K562 (cell line): ENCODE data around the gene VIT. TPM values are rescaled to one million over a fixed set of nuclear protein-coding genes. Genes with fewer than 3 reads are reported as not detected.
A peak's percentile ranks its signal among the peaks of the same experiment; 100 is the strongest.

Experiments
- ATAC-seq: fragments of 200-7000 bp; cut with Tn5 transposase; 3 replicates; pipeline ENCODE4 v1.9.1; 2020; ENCODE audit warnings: moderate library complexity
- BruUV-seq: library from RNA; stranded (reverse); fragments of 400-500 nt; replicated peaks from 2 replicates; lab custom pipeline; 2021; lab: Mats Ljungman, UMichigan
- CTCF ChIA-PET: fragments of 300-600 bp; formaldehyde crosslinking; extraction: SDS; loops from one replicate; lab custom pipeline; 2021; ENCODE audit warnings: low intra/inter-chr PET ratio; lab: Yijun Ruan, JAX
- POLR2A ChIA-PET: fragments of 300-600, 350-650 bp; sonication (Branson Sonifier 250); formaldehyde crosslinking; extraction: SDS; loops from one replicate; lab custom pipeline; 2021; ENCODE audit warnings: antibody characterized with exemption, inconsistent platforms; lab: Yijun Ruan, JAX
- DNase-seq, 4 experiments: peaks; one replicate each; pipeline versions ENCODE4 v3.0.0 to v3.0.0-alpha.2; 2011 to 2018; ENCODE audit warnings: low spot score in 3 of 4, mixed read lengths in 3 of 4; ENCODE audit errors: extremely low read depth in 1 of 4
- FAIRE-seq: peaks from 2 replicates; lab custom pipeline; 2011; peaks lifted over from hg19 to GRCh38; lab: Jason Lieb, UNC
- H2AFZ ChIP-seq: 2 replicates; pipeline ENCODE4 v1.6.0; 2011; ENCODE audit warnings: low read depth, low read length, control low read depth, inconsistent platforms
- H3K27ac ChIP-seq: fragments of 200-600 bp; 3 replicates; pipeline ENCODE4 v1.8.0; 2011; ENCODE audit warnings: low read depth, mild to moderate bottlenecking, control low read depth, inconsistent platforms, low read length, moderate library complexity, mixed read lengths; ENCODE audit errors: extremely low read depth
- H3K27me3 ChIP-seq, 2 experiments: fragments of 300-600 bp in 1 of 2; 2 replicates in 1 of 2; 3 replicates in 1 of 2; pipeline versions ENCODE4 v1.6.0 to v1.8.0; 2011; ENCODE audit warnings: inconsistent platforms in 2 of 2, low read length in 2 of 2, mild to moderate bottlenecking in 1 of 2, mixed read lengths in 1 of 2, moderate library complexity in 1 of 2; ENCODE audit not compliant: control insufficient read depth in 2 of 2, insufficient read depth in 2 of 2
- H3K36me3 ChIP-seq: fragments of 300-600 bp; 3 replicates; pipeline ENCODE4 v1.8.0; 2011; ENCODE audit warnings: mild to moderate bottlenecking, low read length, inconsistent platforms; ENCODE audit not compliant: control insufficient read depth, insufficient read depth
- H3K4me1 ChIP-seq, 2 experiments: fragments of 200-600 bp in 1 of 2; replicated peaks in 1 of 2; 2 replicates in 1 of 2; 3 replicates in 1 of 2; pipeline versions ENCODE4 v1.5.1 to v1.8.0; 2011; ENCODE audit warnings: inconsistent platforms in 2 of 2, low read length in 2 of 2, mild to moderate bottlenecking in 1 of 2, mixed read lengths in 1 of 2, moderate library complexity in 1 of 2; ENCODE audit not compliant: control insufficient read depth in 2 of 2, insufficient read depth in 2 of 2
- H3K4me2 ChIP-seq: 2 replicates; pipeline ENCODE4 v1.6.1; 2011; ENCODE audit warnings: low read length, control low read depth, inconsistent platforms, mixed read lengths; ENCODE audit not compliant: insufficient read depth
- H3K4me3 ChIP-seq: fragments of 200-600 bp; sonication (generic), shearing (Covaris generic); 2 replicates; pipeline ENCODE4 v1.5.1; 2016; ENCODE audit warnings: control low read depth, inconsistent platforms
- H3K79me2 ChIP-seq: fragments of 200-600 bp; 3 replicates; pipeline ENCODE4 v1.8.0; 2011; ENCODE audit warnings: low read length, inconsistent platforms; ENCODE audit not compliant: control insufficient read depth, insufficient read depth
- H3K9ac ChIP-seq, 2 experiments: 2 replicates each; pipeline versions ENCODE4 v1.6.0 to v1.6.1; 2011; ENCODE audit warnings: low read depth in 2 of 2, low read length in 2 of 2, control low read depth in 1 of 2, inconsistent platforms in 1 of 2, mild to moderate bottlenecking in 1 of 2, mixed read lengths in 1 of 2; ENCODE audit not compliant: insufficient read depth in 1 of 2
- H3K9me1 ChIP-seq: one replicate; pipeline ENCODE4 v1.6.0; 2011; ENCODE audit warnings: inconsistent platforms, mild to moderate bottlenecking, low read length, moderate library complexity; ENCODE audit not compliant: control insufficient read depth, insufficient read depth
- H3K9me3 ChIP-seq: replicated peaks from 2 replicates; pipeline ENCODE4 v1.5.1; 2011; ENCODE audit warnings: low read depth, low read length, inconsistent platforms; ENCODE audit not compliant: control insufficient read depth, insufficient read depth
- H4K20me1 ChIP-seq: replicated peaks from 2 replicates; pipeline ENCODE4 v1.6.1; 2011; ENCODE audit warnings: low read length, inconsistent platforms, mixed read lengths; ENCODE audit not compliant: control insufficient read depth, insufficient read depth
- ELK3 ChIP-seq: fragments of 450-650 bp; formaldehyde crosslinking; IDR thresholded peaks from 2 replicates; pipeline ENCODE4 v1.4.0; 2020; ENCODE audit warnings: mild to moderate bottlenecking
- GABPA ChIP-seq: fragments of 200-800 bp; sonication (Bioruptor generic); conservative IDR thresholded peaks from 2 replicates; pipeline ENCODE4 v1.6.1; 2016; ENCODE audit warnings: low read depth, missing genetic modification characterization, missing compliant biosample characterization
- GTF2A2 ChIP-seq: IDR thresholded peaks from 2 replicates; pipeline ENCODE4 v1.6.1; 2016; ENCODE audit warnings: mild to moderate bottlenecking, missing genetic modification characterization, missing compliant biosample characterization
- HOXB6 ChIP-seq: fragments of 250-450 bp; sonication (Bioruptor Pico); IDR thresholded peaks from 2 replicates; pipeline ENCODE4 v1.5.1; 2022; ENCODE audit warnings: mild to moderate bottlenecking, borderline replicate concordance
- MEIS2 ChIP-seq: fragments of 450-650 bp; IDR thresholded peaks from 2 replicates; pipeline ENCODE4 v1.6.1; 2014; ENCODE audit warnings: mild to moderate bottlenecking; ENCODE audit not compliant: partially characterized antibody
- MTA1 ChIP-seq: fragments of 450-650 bp; IDR thresholded peaks from 2 replicates; pipeline ENCODE4 v1.6.1; 2017; ENCODE audit warnings: borderline replicate concordance
- NFRKB ChIP-seq: fragments of 450-650 bp; IDR thresholded peaks from 2 replicates; pipeline ENCODE4 v1.6.1; 2016; ENCODE audit warnings: low read depth
- POLR2A ChIP-seq: fragments of 450-650 bp; conservative IDR thresholded peaks from 2 replicates; pipeline ENCODE4 v1.6.1; 2016
- POLR2AphosphoS2 ChIP-seq: IDR thresholded peaks from 2 replicates; pipeline ENCODE4 v1.6.1; 2012; ENCODE audit warnings: low read length, improper control_type of control experiment
- SMARCC2 ChIP-seq: fragments of 450-650 bp; IDR thresholded peaks from 2 replicates; pipeline ENCODE4 v1.6.1; 2017; ENCODE audit warnings: antibody characterized with exemption, moderate library complexity, mild to moderate bottlenecking, low read depth
- TFAM ChIP-seq: fragments of 250-450 bp; sonication (Bioruptor Pico); conservative IDR thresholded peaks from 2 replicates; pipeline ENCODE4 v1.5.0; 2021; ENCODE audit warnings: mild to moderate bottlenecking, moderate library complexity
- ZBED1 ChIP-seq: IDR thresholded peaks from 2 replicates; pipeline ENCODE4 v1.6.1; 2014
- ZNF133 ChIP-seq: fragments of 250-450 bp; sonication (Bioruptor Pico); IDR thresholded peaks from 2 replicates; pipeline ENCODE4 v1.4.0; 2020; ENCODE audit warnings: mild to moderate bottlenecking
- ZNF699 ChIP-seq: fragments of 250-450 bp; sonication (Bioruptor Pico); IDR thresholded peaks from 2 replicates; pipeline ENCODE4 v1.8.0; 2021; ENCODE audit warnings: mild to moderate bottlenecking, moderate library complexity; ENCODE audit not compliant: insufficient replicate concordance
- WGBS: fragments of 100-300 bp; shearing (Covaris generic); methylation state at CpG from one replicate; pipeline ENCODE4 v1.1.6; 2016; ENCODE audit warnings: low coverage, mixed read lengths; ENCODE audit not compliant: insufficient coverage; ENCODE audit errors: missing lambda C conversion rate; 5-methylcytosine and 5-hydroxymethylcytosine counted together
- in situ Hi-C: fragments of 300-500 bp; cut with MboI; formaldehyde crosslinking; loops from 4 replicates; pipeline ENCODE4 v1.15.0; 2018; ENCODE audit warnings: inconsistent platforms, mixed read lengths
- intact Hi-C: fragments of 100-400 bp; cut with micrococcal nuclease; formaldehyde crosslinking; loops from 2 replicates; pipeline ENCODE4 v1.14.2; 2022
- polyA plus RNA-seq, 8 experiments: library from polyadenylated mRNA; depleted of rRNA in 4 of 8; stranded (reverse) in 5 of 8; unstranded in 3 of 8; fragments of >200 nt; fragmentation: Nextera tagmentation in 2 of 8; fragmentation: Illumina TruSeq in 1 of 8; extraction: Ambion mirVana in 2 of 8; extraction: Trizol in 1 of 8; gene quantifications; 2 replicates each; pipeline versions ENCODE4 v1.2.1 to v1.2.3, GENCODE V29; 2011 to 2014; ENCODE audit warnings: inconsistent platforms in 1 of 8, missing spikeins in 1 of 8
- total RNA-seq, 7 experiments: library from RNA; depleted of rRNA in 6 of 7; stranded (reverse); fragments of >200 nt in 6 of 7; fragmentation: Illumina TruSeq in 2 of 7; extraction: Trizol in 2 of 7; gene quantifications; 2 replicates each; pipeline versions ENCODE4 v1.2.1 to v1.2.3, GENCODE V29; 2011 to 2021; ENCODE audit warnings: low replicate concordance in 1 of 7

The VIT gene
- total and polyA plus RNA-seq, 9 of the 15 experiments (the other 6 are each of a cell fraction or from before 2014, with no cell fraction given), result not detected

GRCh38 chr2:36680012-36680411 lies 16.5 kb upstream of the VIT start:
- Histone ChIP-seq H3K79me2 (no peaks in the 10 kb centered on the region), H3K9me3 (no peaks in the 10 kb centered on the region), H3K4me3 (no peak overlapping the region), H3K4me2 (no peak overlapping the region), H4K20me1 (no peaks in the 10 kb centered on the region), H3K4me1 (no peaks in the 10 kb centered on the region), H3K9me1 (no peaks in the 10 kb centered on the region), H3K9ac (no peak overlapping the region), H2AFZ (no peak overlapping the region), H3K36me3 (no peaks in the 10 kb centered on the region), H3K27ac (no peak overlapping the region), H3K27me3 (no peaks in the 10 kb centered on the region)
- TF ChIP-seq SMARCC2, result no peak
- TF ChIP-seq NFRKB, result no peak
- TF ChIP-seq TFAM, result no peak
- no peak for TF ChIP-seq POLR2A
- TF ChIP-seq GABPA, result no peak
- TF ChIP-seq MTA1, result no peak
- TF ChIP-seq ZNF133 (CRISPR knock-in tag), result no peak
- no peak for TF ChIP-seq HOXB6 (CRISPR knock-in tag)
- intact Hi-C loops, result no loop called here
- ChIA-PET POLR2A (no interaction called here), CTCF (no interaction called here)
- no peak for FAIRE-seq
- 0% methylated on average over 2 of the region's 2 CpGs for WGBS
- in situ Hi-C loops, result no loop called here
- no peak for ATAC-seq
- no peak for DNase-seq
- BruUV-seq, result no TSS peak

- Histone ChIP-seq H3K9me1 (no peaks in the 10 kb centered on the region), H3K9me3 (no peaks in the 10 kb centered on the region), H3K4me2 (no peak overlapping the region), H2AFZ (no peak overlapping the region), H3K27ac (no peak overlapping the region), H3K36me3 (no peaks in the 10 kb centered on the region), H3K9ac (no peak overlapping the region), H3K4me3 (no peak overlapping the region), H4K20me1 (no peaks in the 10 kb centered on the region), H3K27me3 (no peaks in the 10 kb centered on the region), H3K79me2 (no peaks in the 10 kb centered on the region), H3K4me1 (no peaks in the 10 kb centered on the region)
- intact Hi-C loops, result no loop called here
- in situ Hi-C loops, result no loop called here
- no peak for ATAC-seq
- no peak for FAIRE-seq
- ChIA-PET POLR2A (interaction anchor here (0.6 kb wide), 1 partner anchor 380 kb away, joined by 3 read pairs; no protein-coding TSS in a partner anchor), CTCF (no interaction called here)
- no peak for DNase-seq
- no TSS peak for BruUV-seq
- WGBS, result 0% methylated on average over 6 of the region's 6 CpGs
- TF ChIP-seq GTF2A2 (no peak), ELK3 (CRISPR knock-in tag) (no peak), MEIS2 (peak; percentile 54), ZNF699 (CRISPR knock-in tag) (no peak), POLR2AphosphoS2 (no peak), ZBED1 (no peak)
These were observed 13.9 kb upstream of the VIT start for GRCh38 chr2:36682562-36682961.
